Keratinocyte (primary cell): Measurements from ENCODE around the gene SPTBN1. TPM values are rescaled to one million over a fixed set of nuclear protein-coding genes. Genes with fewer than 3 reads are reported as not detected.

ENCODE experiments used
- DNase-seq: peaks from one replicate; pipeline ENCODE4 v3.0.0-alpha.2; 2011; ENCODE audit warnings: low read depth, missing footprints, low spot score
- FAIRE-seq: peaks from 2 replicates; lab custom pipeline; 2011; peaks lifted over from hg19 to GRCh38; lab: Jason Lieb, UNC
- H2AFZ ChIP-seq: 2 replicates; pipeline ENCODE4 v1.6.0; 2012; ENCODE audit warnings: low read length, control low read depth, inconsistent platforms; ENCODE audit not compliant: control insufficient read depth
- H3K27ac ChIP-seq: 2 replicates; pipeline ENCODE4 v1.5.1; 2011; ENCODE audit warnings: low read length; ENCODE audit not compliant: control insufficient read depth, insufficient read depth
- H3K27me3 ChIP-seq: 3 replicates; pipeline ENCODE4 v1.6.0; 2011; ENCODE audit warnings: low read length; ENCODE audit not compliant: control insufficient read depth, insufficient read depth; ENCODE audit errors: extremely low read depth
- H3K36me3 ChIP-seq, 2 experiments: 2 replicates in 1 of 2; 3 replicates in 1 of 2; pipeline ENCODE4 v1.5.1; 2011; ENCODE audit warnings: low read length in 2 of 2, mild to moderate bottlenecking in 1 of 2; ENCODE audit not compliant: control insufficient read depth in 2 of 2, insufficient read depth in 2 of 2; ENCODE audit errors: extremely low read depth in 1 of 2
- H3K4me1 ChIP-seq: 3 replicates; pipeline ENCODE4 v1.5.1; 2011; ENCODE audit warnings: low read length; ENCODE audit not compliant: control insufficient read depth, insufficient read depth; ENCODE audit errors: extremely low read depth
- H3K4me2 ChIP-seq: 3 replicates; pipeline ENCODE4 v1.6.0; 2011; ENCODE audit warnings: low read depth, low read length; ENCODE audit not compliant: control insufficient read depth, insufficient read depth; ENCODE audit errors: extremely low read depth
- H3K4me3 ChIP-seq, 3 experiments: fragments of 200-600 bp in 1 of 3; sonication (generic) in 1 of 3; 2 replicates in 2 of 3; 3 replicates in 1 of 3; pipeline ENCODE4 v1.5.1; 2011 to 2016; ENCODE audit warnings: low read length in 3 of 3, mild to moderate bottlenecking in 3 of 3, control low read depth in 2 of 3, inconsistent platforms in 1 of 3, low read depth in 1 of 3, mixed read lengths in 1 of 3, mixed run types in 1 of 3, moderate library complexity in 1 of 3; ENCODE audit not compliant: control insufficient read depth in 2 of 3, insufficient read depth in 2 of 3; ENCODE audit errors: extremely low read depth in 1 of 3
- H3K79me2 ChIP-seq: 2 replicates; pipeline ENCODE4 v1.6.0; 2012; ENCODE audit warnings: low read length; ENCODE audit not compliant: control insufficient read depth, insufficient read depth
- H3K9ac ChIP-seq: 3 replicates; pipeline ENCODE4 v1.6.0; 2011; ENCODE audit warnings: low read length; ENCODE audit not compliant: control insufficient read depth, insufficient read depth; ENCODE audit errors: extremely low read depth
- H3K9me1 ChIP-seq: 3 replicates; pipeline ENCODE4 v1.6.0; 2011; ENCODE audit warnings: low read length; ENCODE audit not compliant: control insufficient read depth, insufficient read depth; ENCODE audit errors: extremely low read depth
- H3K9me3 ChIP-seq: 2 replicates; pipeline ENCODE4 v1.5.1; 2012; ENCODE audit warnings: low read depth, low read length; ENCODE audit not compliant: control insufficient read depth
- H4K20me1 ChIP-seq: 3 replicates; pipeline ENCODE4 v1.6.0; 2011; ENCODE audit warnings: low read length; ENCODE audit not compliant: control insufficient read depth, insufficient read depth; ENCODE audit errors: extremely low read depth
- EZH2 ChIP-seq: IDR thresholded peaks from one replicate; pipeline ENCODE4 v1.6.1; 2012; ENCODE audit warnings: inconsistent platforms, mild to moderate bottlenecking, low read length, moderate library complexity
- dilution Hi-C: fragments of 300-500 bp; cut with MboI; formaldehyde crosslinking; loops from one replicate; pipeline ENCODE4 v1.7.0; 2020; ENCODE audit warnings: low sequenced_read_pairs; ENCODE audit not compliant: extremely low pct_ligation_motif_present
- polyA plus RNA-seq, 5 experiments: library from polyadenylated mRNA; depleted of rRNA in 3 of 5; stranded (reverse) in 3 of 5; stranded (forward) in 1 of 5; unstranded in 1 of 5; fragments of >200 nt; gene quantifications; 1 replicate in 1 of 5; 2 replicates in 3 of 5; 3 replicates in 1 of 5; pipeline versions ENCODE4 v1.2.1 to v1.2.3, GENCODE V29; 2011 to 2012; ENCODE audit warnings: missing spikeins in 2 of 5, low read depth in 1 of 5, low replicate concordance in 1 of 5
- TF ChIP-seq, protein P1 (sequence below), 3 experiments: IDR thresholded peaks in 1 of 3; conservative IDR thresholded peaks in 1 of 3; optimal IDR thresholded peaks in 1 of 3; 2 replicates in 2 of 3; 3 replicates in 1 of 3; pipeline versions ENCODE3 to v1.5.1; 2011; ENCODE audit warnings: low read length in 3 of 3, mild to moderate bottlenecking in 3 of 3, moderate library complexity in 2 of 3, control low read depth in 1 of 3, inconsistent platforms in 1 of 3; ENCODE audit not compliant: insufficient read depth in 2 of 3; ENCODE audit errors: extremely low read depth in 1 of 3

Gene SPTBN1
- polyA plus RNA-seq, 1 donor (not counting 4 experiments of a cell fraction or from before 2014, with no cell fraction given): 40.0 TPM

GRCh38 chr2:54549430-54549829, 93.3 kb downstream of the SPTBN1 start:
- Histone ChIP-seq H3K27ac (no peak overlapping the region), H3K36me3 (no peaks in the 10 kb centered on the region), H2AFZ (no peak overlapping the region), H4K20me1 (no peaks in the 10 kb centered on the region), H3K79me2 (no peaks in the 10 kb centered on the region), H3K4me2 (no peak overlapping the region), H3K9me3 (no peaks in the 10 kb centered on the region), H3K4me1 (peaks cover 32% of the 10 kb centered on the region), H3K9ac (no peak overlapping the region), H3K27me3 (no peaks in the 10 kb centered on the region), H3K9me1 (no peaks in the 10 kb centered on the region), H3K4me3 (no peak overlapping the region)
- no peak for DNase-seq
- no peak for FAIRE-seq
- dilution Hi-C loops: no loop called here
- TF ChIP-seq EZH2: no peak
- TF ChIP-seq, protein P1, sequence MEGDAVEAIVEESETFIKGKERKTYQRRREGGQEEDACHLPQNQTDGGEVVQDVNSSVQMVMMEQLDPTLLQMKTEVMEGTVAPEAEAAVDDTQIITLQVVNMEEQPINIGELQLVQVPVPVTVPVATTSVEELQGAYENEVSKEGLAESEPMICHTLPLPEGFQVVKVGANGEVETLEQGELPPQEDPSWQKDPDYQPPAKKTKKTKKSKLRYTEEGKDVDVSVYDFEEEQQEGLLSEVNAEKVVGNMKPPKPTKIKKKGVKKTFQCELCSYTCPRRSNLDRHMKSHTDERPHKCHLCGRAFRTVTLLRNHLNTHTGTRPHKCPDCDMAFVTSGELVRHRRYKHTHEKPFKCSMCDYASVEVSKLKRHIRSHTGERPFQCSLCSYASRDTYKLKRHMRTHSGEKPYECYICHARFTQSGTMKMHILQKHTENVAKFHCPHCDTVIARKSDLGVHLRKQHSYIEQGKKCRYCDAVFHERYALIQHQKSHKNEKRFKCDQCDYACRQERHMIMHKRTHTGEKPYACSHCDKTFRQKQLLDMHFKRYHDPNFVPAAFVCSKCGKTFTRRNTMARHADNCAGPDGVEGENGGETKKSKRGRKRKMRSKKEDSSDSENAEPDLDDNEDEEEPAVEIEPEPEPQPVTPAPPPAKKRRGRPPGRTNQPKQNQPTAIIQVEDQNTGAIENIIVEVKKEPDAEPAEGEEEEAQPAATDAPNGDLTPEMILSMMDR (optimal IDR thresholded peaks at IDR 0.05 in 1 of 3, IDR thresholded peaks at IDR 0.05 in 1 of 3, conservative IDR thresholded peaks at IDR 0.05 in 1 of 3; ENCODE audit: extremely low read depth in 1 of 3, insufficient read depth in 2 of 3, low read length in 3 of 3): no peak

GRCh38 chr2:54549917-54550518, 93.9 kb downstream of the SPTBN1 start:
- no peaks in the 10 kb centered on the region for H3K9me1 ChIP-seq
- H3K36me3 ChIP-seq: no peaks in the 10 kb centered on the region
- no peak overlapping the region for H3K4me3 ChIP-seq
- TF ChIP-seq EZH2: no peak
- TF ChIP-seq, protein P1 (optimal IDR thresholded peaks at IDR 0.05 in 1 of 3, IDR thresholded peaks at IDR 0.05 in 1 of 3, conservative IDR thresholded peaks at IDR 0.05 in 1 of 3; ENCODE audit: extremely low read depth in 1 of 3, insufficient read depth in 2 of 3, low read length in 3 of 3): no peak
- FAIRE-seq (no peak), DNase-seq (no peak)
- H3K27ac ChIP-seq: no peak overlapping the region
- peak overlapping the region; percentile 34 for H3K4me2 ChIP-seq
- H4K20me1 ChIP-seq: no peaks in the 10 kb centered on the region
- H3K9ac ChIP-seq: no peak overlapping the region
- H3K79me2 ChIP-seq: no peaks in the 10 kb centered on the region
- no peaks in the 10 kb centered on the region for H3K27me3 ChIP-seq
- H3K9me3 ChIP-seq: no peaks in the 10 kb centered on the region
- H2AFZ ChIP-seq: no peak overlapping the region
- H3K4me1 ChIP-seq: peaks cover 32% of the 10 kb centered on the region
- dilution Hi-C loops: no loop called here
